ENCODE measurements around the gene GSTM5.

GRCh38 chr1:109691759-109692158, 20.3 kb upstream of the GSTM5 start:
- no peak for TF ChIP-seq CTCF (IDR thresholded peaks at IDR 0.05)
- no peak for TF ChIP-seq POLR2A (IDR thresholded peaks at IDR 0.05)

Data from body of pancreas (tissue), 4 donors.